GM23338 (cell line): ENCODE measurements around the gene COX14. TPM values are rescaled to one million over a fixed set of nuclear protein-coding genes. Genes with fewer than 3 reads are reported as not detected.

Experiments used
- ATAC-seq: fragments of 200-7000 bp; cut with Tn5 transposase; 3 replicates; pipeline ENCODE4 v1.9.1; 2020
- DNase-seq: peaks from one replicate; pipeline ENCODE4 v3.0.0-alpha.2; 2015; ENCODE audit warnings: low spot score
- H2AFZ ChIP-seq: fragments of 200-600 bp; sonication (generic); 2 replicates; pipeline ENCODE4 v1.8.0; 2016; ENCODE audit warnings: antibody characterized with exemption, mild to moderate bottlenecking, moderate library complexity
- H3F3A ChIP-seq: fragments of 200-600 bp; sonication (generic); replicated peaks from 2 replicates; pipeline ENCODE4 v1.8.0; 2017; ENCODE audit warnings: antibody characterized with exemption, mixed run types, low read depth
- H3K27ac ChIP-seq: fragments of 200-600 bp; sonication (generic); 2 replicates; pipeline ENCODE4 v1.6.1; 2016; ENCODE audit warnings: low read depth
- H3K27me3 ChIP-seq: fragments of 200-600 bp; sonication (generic); 2 replicates; pipeline ENCODE4 v1.8.0; 2016; ENCODE audit warnings: mild to moderate bottlenecking, mixed run types, moderate library complexity; ENCODE audit not compliant: insufficient read depth
- H3K36me3 ChIP-seq: fragments of 200-600 bp; sonication (generic); 2 replicates; pipeline ENCODE4 v1.8.0; 2016; ENCODE audit warnings: mild to moderate bottlenecking; ENCODE audit not compliant: insufficient read depth
- H3K4me1 ChIP-seq: fragments of 200-600 bp; sonication (generic); 2 replicates; pipeline ENCODE4 v1.8.0; 2016; ENCODE audit warnings: mild to moderate bottlenecking, moderate library complexity; ENCODE audit not compliant: insufficient read depth
- H3K4me2 ChIP-seq: fragments of 200-600 bp; sonication (generic); 2 replicates; pipeline ENCODE4 v1.7.1; 2017; ENCODE audit warnings: mixed run types
- H3K4me3 ChIP-seq: fragments of 200-600 bp; sonication (generic); 2 replicates; pipeline ENCODE4 v1.6.1; 2016; ENCODE audit warnings: mixed run types
- H3K79me2 ChIP-seq: fragments of 200-600 bp; sonication (generic); replicated peaks from 2 replicates; pipeline ENCODE4 v1.8.0; 2017; ENCODE audit warnings: mild to moderate bottlenecking; ENCODE audit not compliant: insufficient read depth
- H3K9me2 ChIP-seq: fragments of 200-600 bp; sonication (generic); 2 replicates; pipeline ENCODE4 v1.8.0; 2017; ENCODE audit not compliant: insufficient read depth
- H4K20me1 ChIP-seq: fragments of 200-600 bp; sonication (generic); replicated peaks from 2 replicates; pipeline ENCODE4 v1.8.0; 2017; ENCODE audit warnings: mild to moderate bottlenecking; ENCODE audit not compliant: insufficient read depth
- H3K27ac Mint-ChIP-seq: 2 replicates; pipeline ENCODE4 v1.8.0; 2020; ENCODE audit warnings: inconsistent platforms, mild to moderate bottlenecking, moderate library complexity, mixed read lengths
- H3K27me3 Mint-ChIP-seq: 3 replicates; pipeline ENCODE4 v1.8.0; 2022; ENCODE audit warnings: low read depth, mild to moderate bottlenecking, moderate library complexity, mixed read lengths, inconsistent platforms; ENCODE audit not compliant: insufficient read depth, poor library complexity
- H3K36me3 Mint-ChIP-seq: 3 replicates; pipeline ENCODE4 v1.8.0; 2021; ENCODE audit warnings: low read depth, mild to moderate bottlenecking, inconsistent platforms, moderate library complexity, mixed read lengths
- H3K4me1 Mint-ChIP-seq: 3 replicates; pipeline ENCODE4 v1.8.0; 2020; ENCODE audit warnings: mild to moderate bottlenecking, inconsistent platforms, mixed read lengths
- H3K4me3 Mint-ChIP-seq: 3 replicates; pipeline ENCODE4 v1.8.0; 2021; ENCODE audit warnings: moderate library complexity, mild to moderate bottlenecking, inconsistent platforms, mixed read lengths
- H3K9me3 Mint-ChIP-seq: 3 replicates; pipeline ENCODE4 v1.8.0; 2020; ENCODE audit warnings: moderate library complexity, mild to moderate bottlenecking, inconsistent platforms, mixed read lengths
- CTCF ChIP-seq, 2 experiments: fragments of 200-600 bp in 1 of 2; sonication (generic) in 1 of 2; conservative IDR thresholded peaks; 2 replicates each; pipeline versions ENCODE4 v1.5.1 to v1.6.1; 2016 to 2017; ENCODE audit warnings: antibody characterized with exemption in 2 of 2, low read depth in 2 of 2, mild to moderate bottlenecking in 2 of 2, moderate library complexity in 1 of 2
- EZH2phosphoT487 ChIP-seq: fragments of 200-600 bp; sonication (generic); IDR thresholded peaks from one replicate; pipeline ENCODE4 v1.8.1; 2018; ENCODE audit warnings: antibody characterized with exemption; ENCODE audit not compliant: unreplicated experiment
- REST ChIP-seq: IDR thresholded peaks from one replicate; pipeline ENCODE4 v1.6.1; 2018; ENCODE audit warnings: antibody characterized with exemption; ENCODE audit not compliant: unreplicated experiment
- STAT1 ChIP-seq: IDR thresholded peaks from one replicate; pipeline ENCODE4 v1.6.1; 2016; ENCODE audit warnings: antibody characterized with exemption; ENCODE audit not compliant: unreplicated experiment
- ZNF114 ChIP-seq: fragments of 250-450 bp; sonication (Bioruptor Pico); IDR thresholded peaks from 2 replicates; pipeline ENCODE4 v1.5.0; 2020; ENCODE audit warnings: mild to moderate bottlenecking, moderate library complexity
- ZNF462 ChIP-seq: fragments of 250-450 bp; sonication (Bioruptor Pico); IDR thresholded peaks from 2 replicates; pipeline ENCODE4 v1.5.0; 2020; ENCODE audit warnings: mild to moderate bottlenecking, moderate library complexity
- polyA plus RNA-seq: library from polyadenylated mRNA; unstranded; fragments of >200 nt; fragmentation: Nextera tagmentation; extraction: Ambion mirVana; gene quantifications from 2 replicates; pipeline ENCODE4 v1.2.1, GENCODE V29; 2016
- total RNA-seq: library from RNA; depleted of rRNA; stranded (reverse); fragments of >200 nt; shearing (Covaris generic); gene quantifications from 2 replicates; pipeline ENCODE4 v1.2.3, GENCODE V29; 2014

Gene COX14
- total and polyA plus RNA-seq, 2 experiments from 2014 or later, result 43.7 to 73.5 TPM

DNA sequence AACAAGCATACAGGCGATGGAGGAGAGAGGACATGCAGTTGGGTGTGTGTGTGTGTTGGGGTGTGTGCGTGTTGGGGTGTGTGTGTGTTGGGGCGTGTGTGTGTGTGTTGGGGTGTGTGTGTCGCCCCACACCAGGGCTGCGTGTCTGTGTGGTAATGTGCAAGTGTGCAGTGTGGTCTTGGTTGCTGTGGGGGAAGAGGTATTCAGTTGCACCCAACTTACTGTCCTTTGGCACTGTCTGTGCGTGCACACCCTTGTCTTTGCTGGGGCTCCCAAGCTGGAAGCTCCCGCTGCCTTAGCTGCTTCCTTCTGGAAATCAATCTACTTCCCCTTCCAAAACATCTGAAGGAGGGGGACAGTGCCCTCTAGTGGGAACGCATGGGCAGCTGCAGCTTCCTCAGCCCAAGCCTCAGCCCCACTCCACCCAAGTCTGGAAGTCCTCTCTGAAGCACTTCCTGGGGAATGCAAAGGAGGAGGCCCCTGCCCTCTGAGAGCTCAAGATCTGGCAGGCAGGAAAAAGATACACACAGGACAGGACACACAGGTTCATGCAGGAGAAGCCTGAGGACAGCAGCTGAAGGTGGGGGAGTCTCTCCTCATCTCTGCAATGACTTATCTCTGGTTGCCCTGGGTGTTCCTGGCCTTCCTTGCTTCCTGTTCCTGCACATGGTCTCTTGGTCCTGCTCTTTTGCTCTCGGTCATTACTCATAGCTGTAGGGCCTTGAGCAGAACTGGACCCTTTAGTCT is 41.5 kb upstream of the COX14 start:
- Histone ChIP-seq H3F3A (no peaks in the 10 kb centered on the region), H3K27me3 (no peaks in the 10 kb centered on the region), H3K4me3 (no peak overlapping the region), H3K79me2 (no peaks in the 10 kb centered on the region), H2AFZ (peak overlapping the region; percentile 81), H3K36me3 (no peaks in the 10 kb centered on the region), H3K4me2 (no peak overlapping the region), H4K20me1 (no peaks in the 10 kb centered on the region), H3K4me1 (peaks cover 7% of the 10 kb centered on the region; the same call in 1 of the 2 replicates), H3K9me2 (no peaks in the 10 kb centered on the region), H3K27ac (no peak overlapping the region)
- no peaks in the 10 kb centered on the region for H3K9me3 Mint-ChIP-seq
- peak; percentile 60 for ATAC-seq
- peaks cover 31% of the 10 kb centered on the region for H3K4me1 Mint-ChIP-seq
- TF ChIP-seq STAT1, result no peak
- TF ChIP-seq ZNF462 (CRISPR knock-in tag), result no peak
- no peak for TF ChIP-seq EZH2phosphoT487
- TF ChIP-seq REST, result no peak
- peak; percentile 90 to 94 for TF ChIP-seq CTCF (conservative IDR thresholded peaks at IDR 0.05; ENCODE audit: low read depth in 2 of 2)
- TF ChIP-seq ZNF114 (CRISPR knock-in tag), result no peak
- no peaks in the 10 kb centered on the region; the same call in 2 of the 3 replicates for H3K36me3 Mint-ChIP-seq
- peaks cover 12% of the 10 kb centered on the region for H3K27me3 Mint-ChIP-seq
- H3K27ac Mint-ChIP-seq, result no peak overlapping the region
- no peak overlapping the region for H3K4me3 Mint-ChIP-seq
- peak; percentile 89 for DNase-seq
